ENCODE data around the gene MMP11.

GRCh38 chr22:23779731-23780130 is 7.1 kb downstream of the MMP11 start:
- TF ChIP-seq POLR2A (IDR thresholded peaks at IDR 0.05): no peak
- no peak for TF ChIP-seq CTCF (IDR thresholded peaks at IDR 0.05)

Data from ovary (tissue), 3 donors.